Spinal cord (tissue), 10 donors: ENCODE results near the gene LRRTM1. TPM values are rescaled to one million over a fixed set of nuclear protein-coding genes. Genes with fewer than 3 reads are reported as not detected.
A peak's percentile ranks its signal among the peaks of the same experiment; 100 is the strongest.

ENCODE experiments used
- DNase-seq, 6 donors: peaks; one replicate each; pipeline versions ENCODE4 v3.0.0 to v3.0.0-alpha.2; 2013 to 2015; ENCODE audit warnings: low spot score in 6 of 6, low read depth in 4 of 6
- H3K27ac ChIP-seq: one replicate; pipeline ENCODE4 v1.5.1; 2013; ENCODE audit warnings: low read depth, low read length, control low read depth
- H3K27me3 ChIP-seq: one replicate; pipeline ENCODE4 v1.6.1; 2013; ENCODE audit warnings: low read length; ENCODE audit not compliant: control insufficient read depth, insufficient read depth
- H3K36me3 ChIP-seq: one replicate; pipeline ENCODE4 v1.6.1; 2013; ENCODE audit warnings: low read length; ENCODE audit not compliant: control insufficient read depth, insufficient read depth
- H3K4me1 ChIP-seq: one replicate; pipeline ENCODE4 v1.6.1; 2013; ENCODE audit warnings: low read length; ENCODE audit not compliant: control insufficient read depth, insufficient read depth
- H3K4me3 ChIP-seq: one replicate; pipeline ENCODE4 v1.5.1; 2013; ENCODE audit warnings: low read depth, low read length, control low read depth
- H3K9me3 ChIP-seq: one replicate; pipeline ENCODE4 v1.6.1; 2013; ENCODE audit warnings: low read length; ENCODE audit not compliant: control insufficient read depth, insufficient read depth
- WGBS: methylation state at CpG from one replicate; pipeline ENCODE4 v1.1.5; 2013; ENCODE audit warnings: missing lambda C conversion rate; ENCODE audit not compliant: insufficient coverage; 5-methylcytosine and 5-hydroxymethylcytosine counted together
- polyA plus RNA-seq, 2 donors: library from polyadenylated mRNA; unstranded; fragments of 120-200 nt; gene quantifications; one replicate each; pipeline ENCODE4 v1.2.1, GENCODE V29; 2013; ENCODE audit not compliant: insufficient read length in 2 of 2
- total RNA-seq, 2 donors: library from RNA; depleted of rRNA in 1 of 2; stranded (reverse); fragments of 120-200 nt in 1 of 2; fragments of >200 nt in 1 of 2; gene quantifications; one replicate each; pipeline versions ENCODE4 v1.2.3 to v1.2.4, GENCODE V29; 2013 to 2014
- donor health status: healthy.

The LRRTM1 gene
- total and polyA plus RNA-seq, 4 donors, result 5.9 to 44.9 (median 23.5) TPM

- peaks cover 5% of the 10 kb centered on the region for H3K36me3 ChIP-seq
- peak overlapping the region; percentile 66 for H3K4me3 ChIP-seq
- peak overlapping the region; percentile 91 for H3K27ac ChIP-seq
- H3K27me3 ChIP-seq, result peaks cover 6% of the 10 kb centered on the region
- H3K4me1 ChIP-seq, result peaks cover 30% of the 10 kb centered on the region
- peak in 3 of 6 donors; percentile 37 to 81 (median 71) for DNase-seq
- no peaks in the 10 kb centered on the region for H3K9me3 ChIP-seq
- WGBS, result under 1% methylated on average over 59 of the region's 64 CpGs
These were observed 1.3 kb downstream of the LRRTM1 start for GRCh38 chr2:80303006-80303908.

GRCh38 chr2:80302314-80303005 lies 2.1 kb downstream of the LRRTM1 start:
- Histone ChIP-seq H3K4me3 (peak overlapping the region; percentile 66), H3K27me3 (peaks cover 6% of the 10 kb centered on the region), H3K36me3 (peaks cover 5% of the 10 kb centered on the region), H3K27ac (peak overlapping the region; percentile 91), H3K4me1 (peaks cover 30% of the 10 kb centered on the region), H3K9me3 (no peaks in the 10 kb centered on the region)
- 2% methylated on average over 50 of the region's 50 CpGs for WGBS
- peak in 2 of 6 donors; percentile 69 to 72 for DNase-seq

- peaks cover 30% of the 10 kb centered on the region for H3K4me1 ChIP-seq
- H3K27me3 ChIP-seq, result peaks cover 6% of the 10 kb centered on the region
- H3K9me3 ChIP-seq, result no peaks in the 10 kb centered on the region
- peaks cover 5% of the 10 kb centered on the region for H3K36me3 ChIP-seq
- H3K27ac ChIP-seq, result peak overlapping the region; percentile 91
- peak overlapping the region; percentile 66 for H3K4me3 ChIP-seq
- 20% methylated on average over 12 of the region's 12 CpGs for WGBS
- no peak for DNase-seq
These were observed 2.6 kb downstream of the LRRTM1 start for GRCh38 chr2:80302001-80302313.

GRCh38 chr2:80300954-80301353 lies 3.6 kb downstream of the LRRTM1 start:
- DNase-seq, result peak in 2 of 6 donors; percentile 41 to 67
- H3K36me3 ChIP-seq, result peaks cover 5% of the 10 kb centered on the region
- peaks cover 6% of the 10 kb centered on the region for H3K27me3 ChIP-seq
- peak overlapping the region; percentile 66 for H3K4me3 ChIP-seq
- peak overlapping the region; percentile 63 for H3K27ac ChIP-seq
- WGBS, result 11% methylated on average over 1 of the region's 1 CpG
- peaks cover 25% of the 10 kb centered on the region for H3K4me1 ChIP-seq
- H3K9me3 ChIP-seq, result no peaks in the 10 kb centered on the region

- H3K36me3 ChIP-seq, result peaks cover 5% of the 10 kb centered on the region
- peaks cover 6% of the 10 kb centered on the region for H3K27me3 ChIP-seq
- H3K4me3 ChIP-seq, result peak overlapping the region; percentile 66
- DNase-seq, result peak in 1 of 6 donors; percentile 34
- no peaks in the 10 kb centered on the region for H3K9me3 ChIP-seq
- H3K27ac ChIP-seq, result no peak overlapping the region
- H3K4me1 ChIP-seq, result peaks cover 22% of the 10 kb centered on the region
- no CpG with 5 or more reads among the region's 1 CpG for WGBS
These were observed 4.2 kb downstream of the LRRTM1 start for GRCh38 chr2:80300346-80300745.

GRCh38 chr2:80299661-80300060 lies 4.9 kb downstream of the LRRTM1 start:
- peak overlapping the region; percentile 66 for H3K4me3 ChIP-seq
- H3K27ac ChIP-seq, result no peak overlapping the region
- H3K27me3 ChIP-seq, result peaks cover 6% of the 10 kb centered on the region
- no peaks in the 10 kb centered on the region for H3K9me3 ChIP-seq
- peak in 2 of 6 donors; percentile 35 to 64 for DNase-seq
- H3K4me1 ChIP-seq, result peaks cover 18% of the 10 kb centered on the region
- 29% methylated on average over 1 of the region's 5 CpGs for WGBS
- H3K36me3 ChIP-seq, result peaks cover 5% of the 10 kb centered on the region

GRCh38 chr2:80298954-80299353 lies 5.6 kb downstream of the LRRTM1 start:
- WGBS, result no CpG with 5 or more reads among the region's 3 CpGs
- peaks cover 18% of the 10 kb centered on the region for H3K4me1 ChIP-seq
- H3K4me3 ChIP-seq, result peak overlapping the region; percentile 24

GRCh38 chr2:80293039-80293438 lies 11.5 kb downstream of the LRRTM1 start:
- Histone ChIP-seq H3K27me3 (no peaks in the 10 kb centered on the region), H3K9me3 (no peaks in the 10 kb centered on the region), H3K27ac (peak overlapping the region; percentile 43), H3K4me3 (no peak overlapping the region), H3K36me3 (no peaks in the 10 kb centered on the region), H3K4me1 (peaks cover 5% of the 10 kb centered on the region)
- DNase-seq, result peak in 2 of 6 donors; percentile 43 to 54

More at GRCh38 chr2:80298954-80299353, 5.6 kb downstream of the LRRTM1 start:
- Histone ChIP-seq H3K27ac (no peak overlapping the region), H3K9me3 (no peaks in the 10 kb centered on the region), H3K27me3 (peaks cover 6% of the 10 kb centered on the region), H3K36me3 (peaks cover 5% of the 10 kb centered on the region)
- peak in 1 of 6 donors; percentile 56 for DNase-seq

- no peak for DNase-seq
- H3K27ac ChIP-seq, result peak overlapping the region; percentile 16
- H3K36me3 ChIP-seq, result no peaks in the 10 kb centered on the region
- H3K27me3 ChIP-seq, result no peaks in the 10 kb centered on the region
- no peak overlapping the region for H3K4me3 ChIP-seq
- 83% methylated on average over 1 of the region's 3 CpGs for WGBS
- no peaks in the 10 kb centered on the region for H3K9me3 ChIP-seq
- peaks cover 5% of the 10 kb centered on the region for H3K4me1 ChIP-seq
These were observed 12.1 kb downstream of the LRRTM1 start for GRCh38 chr2:80292474-80292873.
